22Rv1 (cell line): ENCODE measurements around the gene KCNT2.

Experiments used
- CTCF ChIP-seq: fragments of 450-650 bp; IDR thresholded peaks from 2 replicates; pipeline ENCODE4 v1.5.1; 2017; ENCODE audit warnings: mild to moderate bottlenecking
- ZFX ChIP-seq: fragments of 450-650 bp; IDR thresholded peaks from 2 replicates; pipeline ENCODE4 v1.6.1; 2017; ENCODE audit warnings: antibody characterized with exemption, borderline replicate concordance

- no peak for TF ChIP-seq CTCF
- TF ChIP-seq ZFX, result no peak
These were observed 241.3 kb downstream of the KCNT2 start for GRCh38 chr1:196366817-196367495.
